AG09309 (cell line): ENCODE data around the gene TCTN1.
"Not testable (repeated sequence)": the region's sequence is repeated elsewhere in the genome, so short reads cannot be mapped to it uniquely, and the experiment has no call there.

ENCODE experiments used
- DNase-seq: peaks from one replicate; pipeline ENCODE4 v3.0.0-alpha.2; 2010; ENCODE audit warnings: low read depth
- H3K4me3 ChIP-seq: 2 replicates; pipeline ENCODE4 v1.5.1; 2011; ENCODE audit warnings: mild to moderate bottlenecking, low read depth, low read length, moderate library complexity; ENCODE audit not compliant: control insufficient read depth
- CTCF ChIP-seq: IDR thresholded peaks from 2 replicates; pipeline ENCODE4 v1.5.1; 2011; ENCODE audit warnings: mild to moderate bottlenecking, low read depth, low read length, inconsistent platforms; ENCODE audit not compliant: insufficient read depth, control insufficient read depth; ENCODE audit errors: missing control alignments

TCTN1 gene

GRCh38 chr12:110579535-110580253, 34.2 kb upstream of the TCTN1 start:
- no peak overlapping the region for H3K4me3 ChIP-seq
- DNase-seq = no peak
- TF ChIP-seq CTCF = no peak

GRCh38 chr12:110581931-110582275, 32.0 kb upstream of the TCTN1 start:
- no peak for TF ChIP-seq CTCF
- no peak for DNase-seq
- H3K4me3 ChIP-seq = peak overlapping the region; percentile 77

GRCh38 chr12:110582276-110583136, 31.4 kb upstream of the TCTN1 start:
- peak overlapping the region; percentile 77 for H3K4me3 ChIP-seq
- no peak for DNase-seq
- TF ChIP-seq CTCF = no peak

GRCh38 chr12:110583137-110584059, 30.5 kb upstream of the TCTN1 start, which contains the start of gene PPTC7:
TSS of gene PPTC7 (minus strand) at chr12:110583318. CDS start at chr12:110583031, 287 bp downstream.
- peak; percentile 83 for DNase-seq
- no peak for TF ChIP-seq CTCF
- peak within 1 kb of the TSS; percentile 77 for H3K4me3 ChIP-seq

GRCh38 chr12:110585231-110585799, 28.6 kb upstream of the TCTN1 start:
- H3K4me3 ChIP-seq = no peak overlapping the region
- DNase-seq = no peak

GRCh38 chr12:110587102-110587501, 26.8 kb upstream of the TCTN1 start:
- DNase-seq, H3K4me3 ChIP-seq: not testable (repeated sequence)

More at GRCh38 chr12:110585231-110585799, 28.6 kb upstream of the TCTN1 start:
- no peak for TF ChIP-seq CTCF
